HG02798 (cell line): Measurements from ENCODE around the gene RGS9BP.
"Not testable (repeated sequence)": the region's sequence is repeated elsewhere in the genome, so short reads cannot be mapped to it uniquely, and the experiment has no call there.

ENCODE experiments used
- ATAC-seq: cut with Tn5 transposase; IDR thresholded peaks from one replicate; pipeline ENCODE4 v1.9.1; 2021; ENCODE audit warnings: mild to moderate bottlenecking; ENCODE audit not compliant: unreplicated experiment, poor library complexity

RGS9BP gene

DNA sequence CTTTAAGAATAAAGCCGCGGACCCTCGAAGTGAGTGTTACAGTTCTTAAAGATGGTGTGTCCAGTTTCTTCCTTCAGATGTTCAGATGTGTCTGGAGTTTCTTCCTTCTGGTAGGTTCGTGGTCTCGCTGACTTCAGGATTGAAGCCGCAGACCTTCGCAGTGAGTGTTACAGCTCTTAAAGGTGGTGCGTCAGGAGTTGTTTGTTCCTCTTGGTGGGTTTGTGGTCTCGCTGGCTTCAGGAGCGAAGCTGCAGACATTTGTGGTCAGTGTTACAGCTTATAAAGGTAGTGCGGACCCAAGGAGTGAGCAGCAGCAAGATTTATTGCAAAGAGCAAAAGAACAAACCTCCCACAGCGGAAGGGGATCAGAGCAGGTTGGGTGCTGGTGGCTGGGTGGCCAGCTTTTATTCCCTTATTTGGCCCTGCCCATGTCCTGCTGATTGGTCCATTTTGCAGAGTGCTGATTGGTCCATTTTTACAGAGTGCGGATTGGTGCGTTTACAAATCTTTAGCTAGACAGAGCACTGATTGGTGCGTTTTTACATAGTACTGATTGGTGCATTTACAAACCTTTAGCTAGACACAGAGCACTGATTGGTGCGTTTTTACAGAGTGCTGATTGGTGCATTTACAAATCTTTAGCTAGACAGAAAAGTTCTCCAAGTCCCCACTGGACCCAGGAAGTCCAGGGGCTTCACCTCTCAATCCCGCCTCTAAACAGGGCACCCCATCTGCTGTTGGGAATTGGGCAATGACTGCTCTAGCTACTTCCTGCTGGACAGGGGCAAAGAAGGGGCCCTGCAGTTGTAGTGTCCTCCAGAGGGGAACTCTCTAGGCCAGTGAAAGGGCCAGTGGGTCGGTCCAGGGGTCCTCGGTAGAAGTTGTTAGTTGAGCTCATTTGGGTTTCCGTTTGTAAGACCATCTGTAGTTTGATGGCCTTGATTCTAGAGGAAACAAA, 17.8 kb downstream of the RGS9BP start:
- ATAC-seq: not testable (repeated sequence)

DNA sequence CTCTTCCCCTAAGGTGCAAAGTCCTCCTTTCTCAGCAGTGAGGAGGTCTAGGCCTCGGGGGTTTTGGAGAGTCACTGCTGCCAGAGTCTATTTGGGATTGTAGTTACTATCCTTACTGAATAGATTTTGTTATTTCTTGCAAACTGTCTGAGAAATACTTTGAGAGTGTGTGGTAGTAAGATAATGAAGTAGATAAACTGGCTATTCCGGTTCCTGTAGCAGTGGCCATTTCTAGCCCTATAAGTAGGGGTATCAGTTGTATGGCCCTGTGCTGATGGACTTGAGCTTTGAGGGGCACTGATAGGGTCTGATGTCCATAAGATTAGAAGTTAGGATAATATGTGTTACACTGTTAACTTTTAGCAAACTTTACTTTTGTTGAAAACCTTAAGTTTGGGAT, 18.7 kb downstream of the RGS9BP start:
- ATAC-seq: not testable (repeated sequence)

DNA sequence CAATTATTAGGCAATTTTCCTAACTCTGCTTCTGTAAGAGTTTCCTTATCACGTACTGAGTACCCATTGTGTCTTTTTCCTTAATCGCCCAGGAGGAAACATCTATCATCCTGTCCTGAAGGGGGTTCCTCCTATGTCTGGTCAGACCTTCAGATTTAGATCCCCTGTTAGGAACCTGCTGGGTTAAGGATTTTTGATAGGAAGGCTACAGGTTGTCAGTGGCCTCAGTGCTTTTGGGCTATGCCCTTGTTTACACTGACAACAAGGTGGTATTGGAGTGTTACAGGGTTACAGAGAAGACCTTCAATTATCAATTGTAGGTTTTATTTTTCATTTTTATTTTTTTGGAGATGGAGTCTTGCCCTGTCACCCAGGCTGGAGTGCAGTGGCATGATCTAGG, 19.2 kb downstream of the RGS9BP start:
- ATAC-seq: not testable (repeated sequence)

DNA sequence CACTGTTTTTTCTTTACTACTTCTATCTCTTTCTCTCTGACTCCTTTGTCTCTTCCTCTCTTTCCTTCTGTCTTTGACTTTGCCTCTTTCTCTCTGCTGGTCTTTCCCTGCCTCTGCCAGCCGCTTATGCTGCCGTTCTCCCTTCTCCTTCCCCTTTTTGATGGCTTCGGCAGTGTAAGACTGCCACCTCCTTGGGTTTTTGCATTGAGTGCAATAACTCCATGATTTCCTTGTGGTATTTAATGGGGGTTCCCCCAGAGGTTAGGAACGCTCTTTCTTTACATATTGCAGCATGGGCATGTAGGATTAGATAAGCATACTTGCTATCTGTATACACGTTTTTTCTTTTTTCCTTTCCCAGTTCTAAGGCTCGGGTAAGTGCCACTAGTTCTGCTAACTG, 19.9 kb downstream of the RGS9BP start:
- ATAC-seq: not testable (repeated sequence)

DNA sequence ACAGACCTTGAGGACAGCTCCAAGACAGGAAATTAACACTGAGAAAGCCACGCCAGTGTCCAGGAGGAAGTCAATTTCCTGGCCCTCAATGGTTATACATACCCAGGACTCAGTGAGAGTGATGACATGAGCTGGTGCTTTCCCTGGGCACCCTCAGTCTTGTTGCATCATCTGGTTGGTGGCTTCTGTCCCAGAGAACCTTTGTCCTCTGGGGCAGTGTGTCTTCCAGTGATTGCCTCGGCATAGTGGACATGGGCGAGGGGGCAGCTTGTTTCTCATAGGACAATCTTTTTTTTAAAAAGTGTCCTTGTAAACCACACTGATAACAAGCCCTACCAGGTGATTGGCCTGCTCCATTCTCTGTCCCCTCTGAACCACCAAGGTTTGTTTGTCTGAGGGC, 21.1 kb downstream of the RGS9BP start:
- ATAC-seq: not testable (repeated sequence)

DNA sequence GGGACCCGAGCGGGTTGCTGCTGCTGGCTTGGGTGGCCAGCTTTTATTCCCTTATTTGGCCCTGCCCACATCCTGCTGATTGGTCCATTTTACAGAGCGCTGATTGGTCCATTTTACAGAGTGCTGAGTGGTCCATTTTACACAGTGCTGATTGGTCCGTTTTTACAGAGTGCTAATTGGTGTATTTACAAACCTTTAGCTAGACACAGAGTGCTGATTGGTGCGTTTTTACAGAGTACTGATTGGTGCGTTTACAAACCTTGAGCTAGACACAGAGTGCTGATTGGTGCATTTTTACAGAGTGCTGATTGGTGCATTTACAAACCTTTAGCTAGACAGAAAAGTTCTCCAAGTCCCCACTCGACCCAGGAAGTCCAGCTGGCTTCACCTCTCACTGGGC, 24.5 kb downstream of the RGS9BP start:
- not testable (repeated sequence) for ATAC-seq

DNA sequence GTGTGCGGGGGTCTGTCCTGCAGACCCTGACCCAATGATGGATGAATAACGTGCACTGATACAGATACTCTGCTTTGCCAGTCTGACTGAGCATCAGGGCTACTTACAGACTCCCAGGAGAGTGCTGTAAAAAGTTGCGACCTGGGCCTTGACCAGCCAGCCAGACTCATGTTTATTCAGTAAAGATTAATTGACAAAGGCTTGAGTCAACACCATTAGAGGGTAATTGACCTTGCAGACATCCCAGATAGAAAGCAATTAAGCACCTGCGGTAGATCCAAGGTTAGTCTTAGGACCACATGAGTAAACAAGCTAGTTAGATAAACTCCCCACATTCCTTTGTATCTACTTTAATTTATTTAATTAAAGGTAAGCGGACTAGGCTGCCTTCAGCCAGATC, 26.4 kb downstream of the RGS9BP start:
- no peak for ATAC-seq

DNA sequence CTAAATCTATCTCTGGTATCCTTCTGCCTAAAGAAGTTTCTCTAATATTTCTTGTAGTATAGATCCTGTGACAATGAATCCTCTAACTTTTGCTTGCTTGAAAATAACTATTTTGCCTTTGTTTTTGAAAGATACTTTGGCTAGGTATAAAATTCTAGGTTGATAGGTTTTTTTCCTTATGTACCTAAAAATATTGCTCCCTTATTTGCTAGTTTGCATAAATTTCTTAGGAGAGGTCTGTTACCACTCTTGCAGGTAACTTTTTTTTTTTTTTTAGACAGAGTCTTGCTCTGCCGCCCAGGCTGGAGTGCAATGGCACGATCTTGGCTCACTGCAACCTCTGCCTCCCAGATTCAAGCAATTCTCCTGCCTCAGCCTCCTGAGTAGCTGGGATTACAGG, 28.4 kb downstream of the RGS9BP start:
- ATAC-seq: not testable (repeated sequence)

DNA sequence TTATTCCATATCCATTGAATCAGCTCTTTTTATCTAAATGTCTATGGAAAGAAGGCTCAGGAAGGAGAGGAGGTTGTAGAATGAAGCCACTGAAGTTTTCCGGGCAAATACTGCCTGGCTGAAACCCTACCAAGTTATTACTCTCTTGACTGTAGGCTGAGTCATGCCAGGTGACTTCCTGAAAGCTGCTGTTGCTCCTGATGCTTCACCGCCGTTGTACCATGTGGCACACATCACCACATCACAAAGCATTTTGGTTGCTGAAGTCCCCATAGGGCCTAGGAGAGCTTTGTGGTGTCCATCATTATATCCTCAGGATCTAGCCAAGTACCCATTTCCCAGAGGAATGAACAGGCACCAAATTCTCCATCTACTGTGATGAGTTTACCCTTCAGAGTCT, 32.8 kb downstream of the RGS9BP start:
- ATAC-seq: no peak

DNA sequence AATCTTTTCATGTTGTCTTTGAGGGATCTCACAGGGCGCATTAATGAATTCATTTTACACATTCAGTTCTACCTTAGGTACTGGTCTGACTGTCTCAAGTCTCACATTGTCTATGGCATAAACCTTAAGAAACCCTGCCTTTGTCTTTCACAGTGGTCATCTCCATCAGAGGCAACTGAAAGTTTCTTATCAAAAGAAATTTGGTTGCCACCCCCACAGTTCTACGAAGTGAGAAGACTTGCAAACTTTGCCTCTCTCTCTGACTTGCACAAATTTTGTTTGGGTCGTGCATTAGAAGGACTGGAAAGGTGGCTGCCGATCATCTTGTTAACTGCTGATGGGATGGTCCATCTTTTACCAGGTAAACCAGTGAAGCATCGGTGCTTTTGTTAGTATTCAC, 33.4 kb downstream of the RGS9BP start:
- ATAC-seq: no peak

DNA sequence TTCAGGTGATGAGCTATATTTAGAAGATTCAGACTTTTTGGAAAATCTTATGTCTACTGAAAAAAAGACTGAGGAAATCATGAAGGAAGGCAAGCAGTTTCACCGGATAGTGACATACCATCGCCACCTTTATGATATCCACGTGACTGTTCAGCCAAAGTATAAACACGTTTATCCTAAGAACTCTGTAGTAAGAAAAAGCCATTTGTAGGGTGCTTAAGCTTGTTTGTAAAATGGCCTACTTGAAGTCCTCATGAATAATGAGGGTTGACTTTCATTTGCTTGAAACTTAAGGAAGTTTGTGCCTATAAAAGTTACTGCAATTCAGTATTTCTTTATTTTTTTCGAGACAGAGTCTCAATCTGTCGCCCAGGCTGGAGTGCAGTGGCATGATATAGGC, 36.1 kb downstream of the RGS9BP start:
- no peak for ATAC-seq

DNA sequence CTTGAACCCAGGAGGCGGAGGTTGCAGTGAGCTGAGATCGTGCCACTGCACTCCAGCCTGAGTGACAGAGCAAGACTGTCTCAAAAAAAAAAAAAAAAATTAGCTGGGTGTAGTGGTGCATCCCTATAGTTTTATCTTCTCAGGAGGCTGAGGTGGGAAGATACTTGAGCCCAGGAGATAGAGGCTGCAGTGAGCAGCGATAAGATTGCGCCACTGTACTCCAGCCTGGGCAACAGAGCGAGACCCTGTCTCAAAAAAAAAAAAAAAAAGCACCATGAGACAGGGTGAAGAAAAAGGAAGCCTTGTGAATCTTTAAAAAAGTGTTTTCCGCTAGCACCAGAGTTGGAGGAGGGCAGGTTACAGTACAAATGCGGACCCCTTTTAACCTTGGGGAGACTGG, 40.6 kb downstream of the RGS9BP start:
- ATAC-seq: not testable (repeated sequence)

DNA sequence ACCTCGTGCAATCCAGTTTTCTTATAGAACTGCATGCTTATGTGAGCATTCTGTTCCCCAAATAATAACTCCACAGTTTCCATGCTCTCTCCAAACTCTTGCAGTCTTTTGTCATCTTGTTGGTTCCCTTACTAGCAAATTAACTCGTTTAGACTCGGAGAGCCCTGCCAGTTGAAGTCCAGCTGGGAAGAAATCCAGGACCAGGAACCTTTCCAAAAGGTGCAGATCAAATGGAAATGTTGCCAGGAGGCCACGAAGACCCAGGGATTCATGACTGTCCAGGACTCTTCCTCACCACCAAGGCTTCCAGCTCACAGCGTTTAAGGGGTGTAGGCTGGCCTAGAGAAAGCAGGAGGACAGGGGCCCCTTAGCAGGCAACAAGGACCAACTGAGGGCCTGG, 41.8 kb downstream of the RGS9BP start:
- no peak for ATAC-seq

DNA sequence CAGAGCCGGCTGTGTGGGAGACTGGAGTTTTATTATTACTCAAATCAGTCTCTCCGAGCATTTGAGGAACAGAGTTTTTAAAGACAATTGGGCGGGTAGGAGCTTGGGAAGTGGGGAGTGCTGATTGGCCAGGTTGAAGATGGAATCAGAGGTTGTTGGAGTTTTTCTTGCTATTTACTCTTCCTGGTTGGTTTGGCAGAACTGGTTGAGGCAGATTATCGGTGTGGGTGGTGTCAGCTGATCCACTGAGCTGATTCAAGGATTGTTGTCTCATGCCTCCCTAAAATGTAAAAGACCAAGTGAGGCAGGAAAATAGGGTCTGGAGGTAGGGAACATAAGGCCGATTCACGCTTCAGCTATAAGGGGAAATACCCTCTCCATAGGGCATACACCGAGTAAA, 42.6 kb downstream of the RGS9BP start:
- ATAC-seq: no peak

DNA sequence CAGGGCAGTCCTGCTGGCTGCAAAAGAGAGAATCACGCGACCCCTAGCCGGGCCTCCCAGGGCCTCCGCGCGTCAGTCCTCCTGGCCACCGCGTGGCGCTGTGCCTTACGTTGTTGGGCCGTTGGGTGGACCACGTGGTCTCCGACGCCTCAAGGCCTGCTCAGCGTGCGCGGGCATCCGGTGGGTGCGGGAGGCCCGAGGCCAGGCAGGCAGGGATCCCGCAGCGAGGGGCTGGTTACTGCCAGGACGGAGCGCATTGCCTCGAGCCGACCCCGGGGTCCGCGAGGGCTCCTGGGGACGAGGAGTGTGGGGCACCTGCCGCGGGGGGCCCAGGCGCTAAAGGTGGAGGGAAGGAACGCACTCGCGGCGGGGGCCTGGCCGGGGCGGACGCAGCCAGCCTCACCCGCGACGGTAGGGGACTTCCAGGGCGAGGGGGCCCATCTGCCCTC, 44.0 kb downstream of the RGS9BP start, which contains the start of gene TDRD12:
TDRD12 (plus strand) TSS at position 157 of the 449 bp plus-strand sequence. CDS start 306 bp downstream, outside the sequence.
- ATAC-seq: no peak

DNA sequence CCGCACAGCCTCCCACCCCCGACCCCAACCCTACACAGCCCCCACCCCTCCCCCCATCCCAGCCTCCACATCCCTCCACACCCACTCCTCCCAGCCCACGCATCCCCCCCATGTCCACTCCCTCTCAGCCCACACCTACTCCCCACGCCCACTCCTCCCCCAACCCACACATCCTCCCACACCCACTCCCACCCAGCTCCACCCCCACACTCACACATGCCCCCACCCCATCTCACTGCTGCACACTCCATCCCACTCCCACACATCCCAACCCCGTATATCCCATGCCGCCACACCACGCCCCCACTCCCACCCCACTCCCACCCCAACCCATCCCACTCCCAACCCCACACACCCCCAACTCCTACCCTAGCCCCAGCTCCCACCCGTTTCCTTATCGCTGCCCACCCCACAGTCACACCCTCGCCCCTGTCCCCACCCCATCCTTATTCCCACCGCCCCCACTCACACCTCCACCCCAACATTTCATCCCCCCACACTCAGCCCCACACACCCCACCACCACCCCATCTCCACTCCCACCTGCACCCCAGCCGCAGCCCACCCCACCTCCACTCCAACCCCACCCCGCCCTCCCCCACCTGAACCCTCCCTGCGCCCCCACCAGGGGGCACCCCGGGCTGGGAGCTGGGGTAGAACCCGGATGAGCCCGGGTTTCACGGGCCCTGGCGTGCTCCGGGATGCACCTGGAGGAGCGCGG, 44.7 kb downstream of the RGS9BP start:
- ATAC-seq: no peak

DNA sequence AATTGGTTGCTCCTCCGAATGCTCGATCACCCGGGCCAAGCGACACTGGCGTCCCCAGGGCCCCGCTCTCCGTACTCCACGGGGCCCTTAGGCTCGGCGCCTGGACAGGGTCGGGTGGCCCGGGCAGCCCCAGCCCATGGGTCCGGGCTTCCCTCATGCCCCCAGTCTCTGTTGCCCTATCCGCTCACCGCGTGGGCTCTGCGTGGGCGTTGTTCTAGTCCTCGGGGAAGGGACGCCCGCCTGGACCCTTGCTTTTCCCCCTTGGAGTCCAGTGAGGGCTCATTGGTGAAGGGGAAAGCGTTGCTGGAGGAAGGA, 45.2 kb downstream of the RGS9BP start:
- ATAC-seq: no peak
